ENCODE data around the gene AARS2. TPM values are rescaled to one million over a fixed set of nuclear protein-coding genes. Genes with fewer than 3 reads are reported as not detected.

AARS2 gene
- total and polyA plus RNA-seq, 2 of the 4 experiments (the other 2 are of a cell fraction): 9.1 to 10.4 TPM

DNA sequence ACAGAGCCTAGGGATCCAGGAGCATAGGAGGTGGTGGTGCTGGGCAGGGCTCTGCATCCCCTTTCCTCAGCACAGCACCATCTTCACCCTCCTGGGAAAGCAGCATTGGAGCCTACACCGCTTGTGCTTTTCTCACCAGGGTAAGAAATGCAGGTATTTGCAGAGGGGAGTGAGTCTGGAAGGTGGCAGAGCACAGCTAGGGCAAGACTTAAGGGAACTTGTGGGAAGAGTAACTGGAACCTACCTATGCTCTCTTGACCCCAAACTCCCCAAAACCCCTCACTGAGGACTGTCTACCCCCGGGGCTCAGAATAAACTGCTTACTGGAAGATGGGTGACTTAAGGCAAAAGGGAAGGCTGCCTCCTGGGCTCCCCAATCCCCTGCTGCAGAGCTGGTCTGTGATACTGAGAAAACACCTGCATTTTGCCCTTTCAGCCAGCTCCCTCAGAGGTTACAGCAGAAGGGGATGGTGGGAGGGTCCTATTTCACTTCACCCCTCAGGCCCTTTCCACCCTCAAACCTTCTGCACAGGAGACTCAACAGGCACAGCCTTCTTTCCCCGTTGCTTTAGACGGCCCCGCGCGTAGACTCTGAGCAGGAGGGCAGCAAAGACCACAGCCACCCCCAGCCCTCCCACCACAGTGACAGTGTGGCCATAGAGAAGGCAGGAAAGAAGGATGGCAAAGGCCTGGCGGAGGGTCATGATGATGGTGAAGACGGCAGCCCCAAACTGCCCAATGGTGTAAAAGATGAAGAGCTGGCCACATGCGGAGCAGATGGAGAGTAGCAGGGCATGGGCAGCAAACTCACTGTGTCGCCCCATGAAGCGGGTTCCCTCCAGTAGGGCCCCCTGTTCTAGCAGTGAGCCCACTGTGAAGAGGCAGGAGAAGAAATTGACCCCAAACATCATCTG, 58.7 kb downstream of the AARS2 start:
- Histone ChIP-seq H3K4ac (ENCODE audit: low read depth, low read length) (no peak overlapping the region), H3K36me3 (ENCODE audit: control insufficient read depth, insufficient read depth, low read length) (peaks cover 53% of the 10 kb centered on the region), H4K91ac (ENCODE audit: insufficient read depth, low read depth, low read length) (no peak overlapping the region), H4K20me1 (ENCODE audit: insufficient read depth, low read length) (peaks cover 72% of the 10 kb centered on the region), H3K18ac (ENCODE audit: low read depth, low read length) (no peak overlapping the region), H2AK9ac (replicated peaks; ENCODE audit: low read depth, low read length, poor library complexity) (peak overlapping the region; percentile 23), H2BK15ac (ENCODE audit: low read depth, low read length) (no peak overlapping the region), H2AK5ac (ENCODE audit: low read depth, low read length) (no peak overlapping the region), H3K14ac (replicated peaks; ENCODE audit: low read depth, low read length) (no peak overlapping the region), H3K4me3 (ENCODE audit: insufficient read depth, low read depth, low read length) (no peak overlapping the region), H2BK120ac (ENCODE audit: low read depth, low read length) (no peak overlapping the region), H4K8ac (ENCODE audit: low read depth in 2 of 2, low read length in 2 of 2) (peak overlapping the region in 1 of 2 experiments; percentile 8; a peak in 1 of 4 replicates), H3K9me1 (ENCODE audit: insufficient read depth, low read length) (peaks cover 9% of the 10 kb centered on the region; the same call in 1 of the 2 replicates), H3K9me3 (ENCODE audit: control insufficient read depth, insufficient read depth, low read length) (no peaks in the 10 kb centered on the region), H2BK5ac (ENCODE audit: low read depth, low read length, poor library complexity, severe bottlenecking) (no peak overlapping the region), H3K4me1 (ENCODE audit: control insufficient read depth, insufficient read depth, low read length) (peaks cover 8% of the 10 kb centered on the region), H3K9ac (ENCODE audit: low read depth, low read length) (no peak overlapping the region), H3K23ac (ENCODE audit: low read depth, low read length) (no peak overlapping the region), H3K4me2 (ENCODE audit: low read depth, low read length) (no peak overlapping the region), H2BK20ac (ENCODE audit: low read depth, low read length) (no peak overlapping the region), H3K79me1 (ENCODE audit: low read depth in 1 of 2, low read length in 2 of 2) (peaks cover 21 to 75% of the 10 kb centered on the region in 2 experiments), H3K56ac (ENCODE audit: extremely low read depth, insufficient read depth, low read length) (no peak overlapping the region), H3K27me3 (ENCODE audit: control insufficient read depth, insufficient read depth, low read length) (no peaks in the 10 kb centered on the region), H3K27ac (ENCODE audit: insufficient read depth, low read length) (no peak overlapping the region), H2AFZ (replicated peaks; ENCODE audit: low read length, poor library complexity) (no peak overlapping the region), H4K5ac (ENCODE audit: low read depth, low read length) (no peak overlapping the region; the same call in 1 of the 2 replicates)
- DNase-seq (no peak), ATAC-seq (ENCODE audit: low read depth) (no peak)
- TSS peak; percentile 91 for BruUV-seq (replicated peaks)
- intact Hi-C loops (cut with micrococcal nuclease) (no loop called here), in situ Hi-C loops (cut with MboI; ENCODE audit: low sequenced_read_pairs) (no loop called here), dilution Hi-C loops (cut with HindIII; ENCODE audit: low sequenced_read_pairs, unreplicated experiment) (no loop called here)
- no peak for TF ChIP-seq CEBPB (IDR thresholded peaks at IDR 0.05; ENCODE audit: low read depth, low read length)
- TF ChIP-seq POLR2A (IDR thresholded peaks at IDR 0.05; ENCODE audit: low read depth, low read length): peak; percentile 15; the same call in 1 of the 2 replicates
- ChIA-PET POLR2A (ENCODE audit: unreplicated experiment) (interaction anchor here (0.7 kb wide), 1 partner anchor 8 kb away, joined by 4 read pairs; the partner anchor contains the start of gene HSP90AB1), CTCF (interaction anchor here (0.9 to 1.2 kb wide), 2 partner anchors 20 to 82 kb away, joined by 3 to 4 read pairs; no protein-coding TSS in a partner anchor)
- WGBS, 2 experiments (ENCODE audit: extremely low coverage in 2 of 2, insufficient read length in 1 of 2): 83% methylated on average over 1 of the region's 12 CpGs; no CpG with 5 or more reads in 1 of the 2 experiments

Data from IMR-90 (cell line).